ES-I3 (cell line): Measurements from ENCODE around the gene BOC.
"Not testable (repeated sequence)": the region's sequence is repeated elsewhere in the genome, so short reads cannot be mapped to it uniquely, and the experiment has no call there.

Source experiments
- H3K36me3 ChIP-seq: 2 replicates; pipeline ENCODE4 v1.6.1; 2013; ENCODE audit warnings: mild to moderate bottlenecking, low read length, control low read depth, moderate library complexity; ENCODE audit not compliant: insufficient read depth
- H3K4me1 ChIP-seq: 2 replicates; pipeline ENCODE4 v1.6.1; 2013; ENCODE audit warnings: mild to moderate bottlenecking, control low read depth, low read length; ENCODE audit not compliant: insufficient read depth
- H3K9ac ChIP-seq: 2 replicates; pipeline ENCODE4 v1.6.1; 2013; ENCODE audit warnings: low read depth, mild to moderate bottlenecking, low read length, moderate library complexity
- H3K9me3 ChIP-seq: 2 replicates; pipeline ENCODE4 v1.6.1; 2013; ENCODE audit warnings: mild to moderate bottlenecking, low read length, moderate library complexity; ENCODE audit not compliant: control insufficient read depth, insufficient read depth

Gene BOC, protein sequence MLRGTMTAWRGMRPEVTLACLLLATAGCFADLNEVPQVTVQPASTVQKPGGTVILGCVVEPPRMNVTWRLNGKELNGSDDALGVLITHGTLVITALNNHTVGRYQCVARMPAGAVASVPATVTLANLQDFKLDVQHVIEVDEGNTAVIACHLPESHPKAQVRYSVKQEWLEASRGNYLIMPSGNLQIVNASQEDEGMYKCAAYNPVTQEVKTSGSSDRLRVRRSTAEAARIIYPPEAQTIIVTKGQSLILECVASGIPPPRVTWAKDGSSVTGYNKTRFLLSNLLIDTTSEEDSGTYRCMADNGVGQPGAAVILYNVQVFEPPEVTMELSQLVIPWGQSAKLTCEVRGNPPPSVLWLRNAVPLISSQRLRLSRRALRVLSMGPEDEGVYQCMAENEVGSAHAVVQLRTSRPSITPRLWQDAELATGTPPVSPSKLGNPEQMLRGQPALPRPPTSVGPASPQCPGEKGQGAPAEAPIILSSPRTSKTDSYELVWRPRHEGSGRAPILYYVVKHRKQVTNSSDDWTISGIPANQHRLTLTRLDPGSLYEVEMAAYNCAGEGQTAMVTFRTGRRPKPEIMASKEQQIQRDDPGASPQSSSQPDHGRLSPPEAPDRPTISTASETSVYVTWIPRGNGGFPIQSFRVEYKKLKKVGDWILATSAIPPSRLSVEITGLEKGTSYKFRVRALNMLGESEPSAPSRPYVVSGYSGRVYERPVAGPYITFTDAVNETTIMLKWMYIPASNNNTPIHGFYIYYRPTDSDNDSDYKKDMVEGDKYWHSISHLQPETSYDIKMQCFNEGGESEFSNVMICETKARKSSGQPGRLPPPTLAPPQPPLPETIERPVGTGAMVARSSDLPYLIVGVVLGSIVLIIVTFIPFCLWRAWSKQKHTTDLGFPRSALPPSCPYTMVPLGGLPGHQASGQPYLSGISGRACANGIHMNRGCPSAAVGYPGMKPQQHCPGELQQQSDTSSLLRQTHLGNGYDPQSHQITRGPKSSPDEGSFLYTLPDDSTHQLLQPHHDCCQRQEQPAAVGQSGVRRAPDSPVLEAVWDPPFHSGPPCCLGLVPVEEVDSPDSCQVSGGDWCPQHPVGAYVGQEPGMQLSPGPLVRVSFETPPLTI

GRCh38 chr3:113211330-113212149, at the start of gene BOC:
Gene BOC (plus strand): TSS chr3:113211557. CDS start chr3:113249803, 38,246 bp downstream.
- no peaks in the 10 kb centered on the region for H3K9me3 ChIP-seq
- H3K4me1 ChIP-seq = no peaks in the 10 kb centered on the region
- no peaks in the 10 kb centered on the region for H3K36me3 ChIP-seq
- peak within 1 kb of the TSS; percentile 77 for H3K9ac ChIP-seq

- H3K9me3 ChIP-seq = no peaks in the 10 kb centered on the region
- H3K9ac ChIP-seq = no peak overlapping the region
- H3K36me3 ChIP-seq = no peaks in the 10 kb centered on the region
- peaks cover 6% of the 10 kb centered on the region for H3K4me1 ChIP-seq
Observed at GRCh38 chr3:113161661-113162060, 49.7 kb upstream of the BOC start.

DNA sequence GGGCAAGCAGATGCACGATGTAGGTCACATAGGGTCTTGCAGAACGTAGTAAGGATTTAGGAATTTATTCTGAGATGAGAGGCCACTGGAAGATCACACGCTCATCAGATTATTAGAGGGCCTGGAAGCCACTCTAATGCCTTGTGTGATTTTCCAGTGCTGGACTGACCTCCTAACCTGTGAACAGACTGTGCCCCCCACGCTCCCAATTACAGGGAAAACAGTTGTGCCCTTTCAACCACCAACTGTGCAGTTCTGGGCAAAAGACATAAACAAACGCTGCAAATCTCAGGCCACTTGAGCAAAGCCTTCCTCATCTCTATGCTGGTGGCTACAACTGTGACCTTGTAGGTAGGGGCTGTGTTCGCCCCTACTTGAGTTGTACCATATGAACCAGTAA, 48.2 kb upstream of the BOC start:
- no peaks in the 10 kb centered on the region for H3K9me3 ChIP-seq
- H3K36me3 ChIP-seq = no peaks in the 10 kb centered on the region
- H3K4me1 ChIP-seq = peaks cover 17% of the 10 kb centered on the region
- no peak overlapping the region for H3K9ac ChIP-seq

DNA sequence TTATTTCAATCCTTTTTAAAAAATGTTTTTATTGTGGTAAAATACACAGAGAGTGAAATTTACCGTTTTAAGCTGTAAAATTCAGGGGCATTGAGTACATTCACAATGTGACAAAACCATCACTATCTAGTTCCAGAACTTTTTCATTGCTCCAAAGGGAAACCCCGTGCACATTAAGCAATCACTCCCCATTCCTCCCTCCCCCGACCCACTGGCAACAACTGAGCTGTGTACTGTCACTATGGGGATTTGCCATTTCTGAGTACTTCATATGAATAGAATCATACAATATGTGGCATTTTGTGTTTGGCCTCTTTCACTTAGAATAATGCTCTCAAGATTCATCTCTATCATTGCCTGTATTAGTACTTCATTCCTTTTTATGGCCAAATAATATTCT, 45.5 kb upstream of the BOC start:
- Histone ChIP-seq H3K4me1 (peaks cover 17% of the 10 kb centered on the region), H3K9me3 (no peaks in the 10 kb centered on the region), H3K9ac (no peak overlapping the region), H3K36me3 (no peaks in the 10 kb centered on the region)

GRCh38 chr3:113166357-113166718, 45.0 kb upstream of the BOC start:
- Histone ChIP-seq H3K9ac (no peak overlapping the region), H3K4me1 (peaks cover 17% of the 10 kb centered on the region), H3K36me3 (no peaks in the 10 kb centered on the region), H3K9me3 (no peaks in the 10 kb centered on the region)

- Histone ChIP-seq H3K36me3 (no peaks in the 10 kb centered on the region), H3K9me3 (no peaks in the 10 kb centered on the region), H3K9ac (no peak overlapping the region), H3K4me1 (peaks cover 17% of the 10 kb centered on the region)
Observed at GRCh38 chr3:113166719-113167492, 44.5 kb upstream of the BOC start.

DNA sequence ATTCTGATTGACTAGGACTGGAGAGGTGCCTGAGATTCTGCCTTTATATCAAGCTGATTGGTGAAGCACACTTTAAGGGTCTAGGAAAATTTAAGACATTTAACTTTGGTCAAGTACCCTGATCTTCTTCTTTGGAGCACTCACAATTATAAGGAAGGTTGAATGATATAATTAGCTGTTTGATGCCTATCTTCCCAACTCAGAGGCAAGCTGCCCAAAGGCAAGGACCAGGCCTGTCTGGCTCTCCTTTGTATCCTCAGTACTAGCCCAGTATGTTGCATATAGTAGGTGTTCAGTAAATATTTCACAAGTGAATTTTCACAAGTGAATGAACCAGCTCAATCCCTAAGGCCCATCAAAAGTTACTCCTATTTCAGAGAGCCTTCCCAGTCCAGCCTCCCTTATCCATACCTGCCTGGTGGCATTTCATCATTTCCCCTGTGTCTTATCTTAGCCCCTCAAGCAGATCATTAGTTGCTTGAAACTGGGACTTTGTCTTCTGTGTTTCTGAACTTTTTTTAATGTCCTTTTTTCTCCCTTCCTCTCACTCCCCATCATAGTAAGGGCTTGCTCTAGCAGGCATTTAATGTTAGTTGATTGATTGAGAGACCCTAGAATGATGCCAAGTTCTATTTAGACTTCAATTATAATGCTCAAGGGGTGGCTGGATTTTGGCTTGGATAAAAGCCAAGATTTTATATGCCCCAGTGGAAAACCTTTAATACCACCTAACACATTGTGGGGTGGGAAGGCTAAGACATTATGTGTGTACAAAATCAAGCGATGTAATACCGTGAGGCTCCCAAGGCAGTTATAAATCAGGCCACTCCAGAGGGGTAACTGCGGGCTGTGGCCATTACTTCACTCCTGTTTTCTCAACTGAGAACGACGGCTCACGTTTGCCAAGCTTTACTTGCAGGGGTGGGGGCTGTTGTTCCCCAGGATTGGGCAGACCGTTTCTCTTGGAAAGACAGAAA, 43.2 kb upstream of the BOC start:
- peaks cover 17% of the 10 kb centered on the region for H3K4me1 ChIP-seq
- H3K36me3 ChIP-seq = no peaks in the 10 kb centered on the region
- no peaks in the 10 kb centered on the region for H3K9me3 ChIP-seq
- H3K9ac ChIP-seq = no peak overlapping the region

- H3K9me3 ChIP-seq = no peaks in the 10 kb centered on the region
- H3K36me3 ChIP-seq = no peaks in the 10 kb centered on the region
- H3K9ac ChIP-seq = no peak overlapping the region
- H3K4me1 ChIP-seq = peaks cover 17% of the 10 kb centered on the region
Observed at GRCh38 chr3:113169891-113170452, 41.4 kb upstream of the BOC start.

DNA sequence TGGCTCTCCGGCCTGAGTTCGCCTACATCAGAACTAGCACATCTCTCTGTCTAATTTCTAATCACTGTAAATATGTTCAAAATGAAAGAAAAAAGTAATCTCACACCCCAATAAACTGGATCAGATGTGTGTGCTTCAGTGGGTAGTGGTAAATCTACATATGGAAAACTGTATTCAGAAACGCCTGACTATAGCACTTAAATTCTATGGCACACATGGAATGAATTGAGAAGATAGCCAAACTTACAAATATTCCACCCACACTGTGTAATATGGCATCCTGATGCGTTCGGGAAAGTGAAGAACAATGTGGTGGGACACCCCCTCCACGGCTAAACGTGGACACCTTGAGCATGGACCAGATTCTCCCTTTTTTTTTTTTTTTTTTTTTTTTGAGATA, 40.6 kb upstream of the BOC start:
- H3K9ac ChIP-seq = no peak overlapping the region
- H3K4me1 ChIP-seq = peaks cover 17% of the 10 kb centered on the region

GRCh38 chr3:113171675-113172300, 39.6 kb upstream of the BOC start:
- H3K4me1 ChIP-seq, H3K9ac ChIP-seq, H3K36me3 ChIP-seq: not testable (repeated sequence)

More for the DNA sequence above, 40.6 kb upstream of the BOC start:
- Histone ChIP-seq H3K36me3 (no peaks in the 10 kb centered on the region), H3K9me3 (no peaks in the 10 kb centered on the region)

DNA sequence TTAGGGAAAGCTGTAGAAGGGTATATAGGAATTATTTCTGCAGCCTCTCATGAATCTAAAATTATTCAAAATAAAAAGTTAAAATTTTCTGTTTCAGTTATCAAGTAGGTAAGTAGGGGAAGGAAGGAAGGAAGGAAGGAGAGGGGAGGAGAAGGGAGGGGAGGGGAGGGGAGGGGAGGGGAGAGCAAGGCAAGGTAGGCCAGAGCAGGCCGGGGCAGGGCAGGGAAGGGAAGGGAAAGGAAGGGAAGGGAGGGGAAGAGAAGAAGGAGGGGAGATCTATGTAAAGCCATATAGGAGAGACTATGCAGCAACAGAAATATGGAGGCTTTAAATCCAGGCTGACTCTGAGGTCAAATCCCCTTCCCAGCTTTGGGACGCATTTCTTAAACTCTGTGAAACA, 38.3 kb upstream of the BOC start:
- Histone ChIP-seq H3K9ac (no peak overlapping the region), H3K4me1 (no peaks in the 10 kb centered on the region), H3K9me3 (no peaks in the 10 kb centered on the region), H3K36me3 (no peaks in the 10 kb centered on the region)

More at GRCh38 chr3:113171675-113172300, 39.6 kb upstream of the BOC start:
- H3K9me3 ChIP-seq = not testable (repeated sequence)

- Histone ChIP-seq H3K4me1 (no peaks in the 10 kb centered on the region), H3K9me3 (no peaks in the 10 kb centered on the region), H3K9ac (no peak overlapping the region), H3K36me3 (no peaks in the 10 kb centered on the region)
Observed at GRCh38 chr3:113174304-113174703, 37.1 kb upstream of the BOC start.
